Endothelial cell of umbilical vein (primary cell): ENCODE measurements around the gene ATXN7. TPM values are rescaled to one million over a fixed set of nuclear protein-coding genes. Genes with fewer than 3 reads are reported as not detected.

Experiments used
- BruUV-seq: library from RNA; stranded (reverse); fragments of 400-500 nt; replicated peaks from 2 replicates; lab custom pipeline; 2021; lab: Mats Ljungman, UMichigan
- CTCF ChIA-PET: fragments of 300-600, 350-600 bp; sonication (Branson Sonifier 250); formaldehyde crosslinking; loops from one replicate; lab custom pipeline; 2021; ENCODE audit warnings: antibody characterized with exemption, inconsistent platforms; lab: Charles Lee
- POLR2A ChIA-PET: fragments of 300-600, 350-600 bp; sonication (Branson Sonifier 250); formaldehyde crosslinking; loops from one replicate; lab custom pipeline; 2021; ENCODE audit warnings: antibody characterized with exemption, inconsistent platforms; lab: Charles Lee
- DNase-seq: peaks from one replicate; pipeline ENCODE4 v3.0.0-alpha.2; 2011; ENCODE audit warnings: low read depth, low spot score
- FAIRE-seq: peaks from 2 replicates; lab custom pipeline; 2011; peaks lifted over from hg19 to GRCh38; lab: Jason Lieb, UNC
- H2AFZ ChIP-seq: 2 replicates; pipeline ENCODE4 v1.6.0; 2012; ENCODE audit warnings: low read depth, low read length, control low read depth, inconsistent platforms
- H3K27ac ChIP-seq: 2 replicates; pipeline ENCODE4 v1.5.1; 2011; ENCODE audit warnings: low read depth, mild to moderate bottlenecking, control low read depth, low read length, moderate library complexity; ENCODE audit not compliant: insufficient read depth
- H3K27me3 ChIP-seq, 2 experiments: 2 replicates each; pipeline versions ENCODE4 v1.6.0 to v1.6.1; 2011; ENCODE audit warnings: low read length in 2 of 2, mixed read lengths in 1 of 2; ENCODE audit not compliant: control insufficient read depth in 2 of 2, insufficient read depth in 2 of 2
- H3K36me3 ChIP-seq, 2 experiments: 2 replicates in 1 of 2; 3 replicates in 1 of 2; pipeline ENCODE4 v1.5.1; 2011; ENCODE audit warnings: low read length in 2 of 2, mild to moderate bottlenecking in 1 of 2, moderate library complexity in 1 of 2; ENCODE audit not compliant: control insufficient read depth in 2 of 2, insufficient read depth in 2 of 2; ENCODE audit errors: extremely low read depth in 1 of 2
- H3K4me1 ChIP-seq: 3 replicates; pipeline ENCODE4 v1.5.1; 2011; ENCODE audit warnings: mild to moderate bottlenecking, low read length; ENCODE audit not compliant: control insufficient read depth, insufficient read depth; ENCODE audit errors: extremely low read depth
- H3K4me2 ChIP-seq: 2 replicates; pipeline ENCODE4 v1.6.1; 2011; ENCODE audit warnings: low read length, control low read depth, mixed read lengths; ENCODE audit not compliant: insufficient read depth
- H3K4me3 ChIP-seq, 3 experiments: fragments of 200-600 bp in 1 of 3; sonication (generic), shearing (Covaris generic) in 1 of 3; replicated peaks in 1 of 3; 2 replicates each; pipeline ENCODE4 v1.5.1; 2011 to 2016; ENCODE audit warnings: control low read depth in 3 of 3, low read length in 3 of 3, mild to moderate bottlenecking in 2 of 3, inconsistent platforms in 1 of 3, low read depth in 1 of 3, moderate library complexity in 1 of 3; ENCODE audit not compliant: insufficient read depth in 1 of 3
- H3K79me2 ChIP-seq: 2 replicates; pipeline ENCODE4 v1.6.0; 2012; ENCODE audit warnings: low read length, inconsistent platforms; ENCODE audit not compliant: control insufficient read depth, insufficient read depth
- H3K9ac ChIP-seq: replicated peaks from 2 replicates; pipeline ENCODE3; 2011; ENCODE audit warnings: low read length, control low read depth; ENCODE audit not compliant: insufficient read depth; ENCODE audit errors: extremely low read depth
- H3K9me1 ChIP-seq: replicated peaks from 3 replicates; pipeline ENCODE4 v1.6.0; 2011; ENCODE audit warnings: mild to moderate bottlenecking, low read length; ENCODE audit not compliant: control insufficient read depth, insufficient read depth; ENCODE audit errors: extremely low read depth
- H3K9me3 ChIP-seq: replicated peaks from 2 replicates; pipeline ENCODE4 v1.5.1; 2012; ENCODE audit warnings: low read length, inconsistent platforms; ENCODE audit not compliant: control insufficient read depth, insufficient read depth
- H4K20me1 ChIP-seq: replicated peaks from 2 replicates; pipeline ENCODE3; 2011; ENCODE audit warnings: mild to moderate bottlenecking, low read length; ENCODE audit not compliant: control insufficient read depth, insufficient read depth; ENCODE audit errors: extremely low read depth
- CTCF ChIP-seq, 2 donors: IDR thresholded peaks; 1 replicate in 1 of 2; 2 replicates in 1 of 2; pipeline ENCODE4 v1.5.1; 2011; ENCODE audit warnings: low read length in 2 of 2, mild to moderate bottlenecking in 2 of 2, moderate library complexity in 2 of 2, control low read depth in 1 of 2, inconsistent platforms in 1 of 2, low read depth in 1 of 2; ENCODE audit not compliant: insufficient read depth in 1 of 2; ENCODE audit errors: extremely low read depth in 1 of 2
- EZH2 ChIP-seq: IDR thresholded peaks from 2 replicates; pipeline ENCODE4 v1.6.1; 2012; ENCODE audit warnings: borderline replicate concordance, low read depth, mild to moderate bottlenecking, moderate library complexity, low read length, inconsistent platforms; ENCODE audit not compliant: severe bottlenecking
- FOS ChIP-seq: IDR thresholded peaks from 2 replicates; pipeline ENCODE4 v1.6.1; 2011; ENCODE audit warnings: mild to moderate bottlenecking, low read length, moderate library complexity, borderline replicate concordance; ENCODE audit not compliant: insufficient read depth
- GATA2 ChIP-seq: IDR thresholded peaks from 2 replicates; pipeline ENCODE4 v1.7.0; 2011; ENCODE audit warnings: low read depth, mild to moderate bottlenecking, moderate library complexity, mixed read lengths, low read length; ENCODE audit not compliant: insufficient read length, insufficient read depth
- JUN ChIP-seq: IDR thresholded peaks from 2 replicates; pipeline ENCODE4 v1.6.1; 2011; ENCODE audit warnings: borderline replicate concordance, low read depth; ENCODE audit not compliant: insufficient read length, insufficient read depth
- MAX ChIP-seq: IDR thresholded peaks from 2 replicates; pipeline ENCODE4 v1.6.1; 2011; ENCODE audit not compliant: insufficient read depth, insufficient read length
- MYC ChIP-seq: IDR thresholded peaks from one replicate; pipeline ENCODE4 v1.6.1; 2011; ENCODE audit warnings: mild to moderate bottlenecking, low read depth, low read length
- POLR2A ChIP-seq: IDR thresholded peaks from 2 replicates; pipeline ENCODE4 v1.6.1; 2012; ENCODE audit warnings: low read depth, mild to moderate bottlenecking, control low read depth, low read length
- POLR2AphosphoS5 ChIP-seq: IDR thresholded peaks from 2 replicates; pipeline ENCODE4 v1.6.1; 2012; ENCODE audit warnings: low read depth, mild to moderate bottlenecking, control low read depth, low read length, moderate library complexity; ENCODE audit not compliant: insufficient read depth
- dilution Hi-C: fragments of 300-500 bp; cut with MboI; formaldehyde crosslinking; loops from one replicate; pipeline ENCODE4 v1.15.0; 2019; ENCODE audit warnings: low sequenced_read_pairs; ENCODE audit not compliant: extremely low pct_ligation_motif_present
- intact Hi-C: fragments of 100-400 bp; cut with micrococcal nuclease; formaldehyde crosslinking; loops from one replicate; pipeline ENCODE4 v1.10.0; 2022
- polyA plus RNA-seq, 4 experiments: library from polyadenylated mRNA; depleted of rRNA in 3 of 4; stranded (reverse) in 3 of 4; unstranded in 1 of 4; fragments of >200 nt; gene quantifications; 2 replicates each; pipeline versions ENCODE4 v1.2.1 to v1.2.3, GENCODE V29; 2011 to 2012; ENCODE audit warnings: missing spikeins in 1 of 4
- total RNA-seq: library from RNA; stranded (reverse); gene quantifications from 2 replicates; pipeline ENCODE4 v1.2.3, GENCODE V29; 2021

Gene ATXN7
- total and polyA plus RNA-seq, 2 donors (not counting 3 experiments of a cell fraction or from before 2014, with no cell fraction given) = 21.2 to 34.7 TPM

GRCh38 chr3:64046592-64046991 lies 182.9 kb downstream of the ATXN7 start:
- intact Hi-C loops (no loop called here), dilution Hi-C loops (loop anchor here (25.0 kb wide), 1 partner anchor 416 kb away; no protein-coding TSS in a partner anchor)
- peaks cover 7 to 12% of the 10 kb centered on the region in 2 experiments for H3K27me3 ChIP-seq
- ChIA-PET POLR2A (no interaction called here), CTCF (no interaction called here)
- H3K27ac ChIP-seq = no peak overlapping the region
- no peaks in the 10 kb centered on the region for H3K79me2 ChIP-seq
- no peaks in the 10 kb centered on the region for H3K9me1 ChIP-seq
- FAIRE-seq = no peak
- H4K20me1 ChIP-seq = no peaks in the 10 kb centered on the region
- H3K9me3 ChIP-seq = no peaks in the 10 kb centered on the region
- no peak for DNase-seq
- no peak overlapping the region for H2AFZ ChIP-seq
- no peaks in the 10 kb centered on the region for H3K36me3 ChIP-seq
- H3K4me2 ChIP-seq = no peak overlapping the region
- H3K4me1 ChIP-seq = no peaks in the 10 kb centered on the region
- H3K9ac ChIP-seq = no peak overlapping the region
- BruUV-seq = no TSS peak
- no peak overlapping the region for H3K4me3 ChIP-seq
- no peak for TF ChIP-seq EZH2
- no peak for TF ChIP-seq MYC
- no peak for TF ChIP-seq JUN
- TF ChIP-seq CTCF (IDR thresholded peaks at IDR 0.05; ENCODE audit: extremely low read depth in 1 of 2, insufficient read depth in 1 of 2, low read depth in 1 of 2, low read length in 2 of 2) = no peak
- no peak for TF ChIP-seq GATA2
- TF ChIP-seq POLR2A = no peak
- no peak for TF ChIP-seq FOS
- no peak for TF ChIP-seq POLR2AphosphoS5
- TF ChIP-seq MAX = no peak
